ENCODE results near the gene TEX264. TPM values are rescaled to one million over a fixed set of nuclear protein-coding genes. Genes with fewer than 3 reads are reported as not detected.

TEX264 gene
- total RNA-seq, 1 donor: 56.1 TPM

DNA sequence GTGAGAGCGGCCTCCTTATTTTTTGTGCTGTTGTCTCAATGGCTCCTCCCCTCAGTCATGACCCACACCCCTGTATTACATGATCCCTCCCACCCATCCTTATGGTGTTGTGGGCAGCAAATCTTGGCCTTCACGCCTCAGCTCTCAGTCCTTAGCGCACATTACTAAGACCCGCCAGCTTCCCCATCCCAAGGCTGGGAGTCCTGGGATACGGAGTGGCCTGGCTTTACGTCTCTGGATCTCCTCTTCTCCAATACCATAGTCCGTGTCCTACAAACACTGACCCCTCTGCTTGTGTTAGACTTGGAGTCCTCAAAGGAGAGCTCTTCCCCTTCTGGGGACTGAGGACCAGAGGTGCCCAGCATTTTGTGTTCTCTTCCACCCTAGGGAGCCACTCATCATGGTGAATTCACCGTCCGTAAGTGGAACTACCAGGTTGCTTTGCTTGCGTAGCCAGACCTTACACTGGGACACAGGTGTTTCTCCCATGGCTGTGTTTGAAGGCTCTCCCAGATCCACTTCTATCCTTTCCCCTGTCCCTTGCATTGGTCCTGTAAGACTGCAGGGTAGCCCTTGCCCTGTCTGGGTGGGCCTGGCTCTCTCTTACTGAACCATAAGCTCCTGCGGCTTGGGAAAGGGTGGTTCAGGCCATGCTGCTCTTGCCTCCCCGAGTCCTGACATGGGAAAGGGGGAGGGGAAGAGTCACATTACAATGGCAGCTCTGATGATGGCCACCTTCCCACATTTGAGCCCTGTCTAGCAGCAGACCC lies 49.4 kb downstream of the TEX264 start:
- H3K27ac ChIP-seq (ENCODE audit: low read depth, low read length): no peak overlapping the region
- H3K4me1 ChIP-seq (ENCODE audit: insufficient read depth, low read length): no peaks in the 10 kb centered on the region
- no peaks in the 10 kb centered on the region for H3K27me3 ChIP-seq (ENCODE audit: insufficient read depth, low read length)
- H3K4me2 ChIP-seq (ENCODE audit: insufficient read depth, low read length): no peak overlapping the region
- no peak for DNase-seq (ENCODE audit: insufficient read length, low spot score, missing footprints)
- no peaks in the 10 kb centered on the region for H3K36me3 ChIP-seq (ENCODE audit: insufficient read depth, low read length)
- H3K9me3 ChIP-seq (ENCODE audit: low read depth, low read length): no peaks in the 10 kb centered on the region
- no peak overlapping the region for H3K4me3 ChIP-seq (ENCODE audit: insufficient read depth, low read length)
- no peaks in the 10 kb centered on the region for H3K79me2 ChIP-seq (ENCODE audit: insufficient read depth, low read length)
- no peak overlapping the region for H2AFZ ChIP-seq (ENCODE audit: low read length)
- no peaks in the 10 kb centered on the region for H4K20me1 ChIP-seq (ENCODE audit: insufficient read depth, low read length)
- TF ChIP-seq, protein P1, sequence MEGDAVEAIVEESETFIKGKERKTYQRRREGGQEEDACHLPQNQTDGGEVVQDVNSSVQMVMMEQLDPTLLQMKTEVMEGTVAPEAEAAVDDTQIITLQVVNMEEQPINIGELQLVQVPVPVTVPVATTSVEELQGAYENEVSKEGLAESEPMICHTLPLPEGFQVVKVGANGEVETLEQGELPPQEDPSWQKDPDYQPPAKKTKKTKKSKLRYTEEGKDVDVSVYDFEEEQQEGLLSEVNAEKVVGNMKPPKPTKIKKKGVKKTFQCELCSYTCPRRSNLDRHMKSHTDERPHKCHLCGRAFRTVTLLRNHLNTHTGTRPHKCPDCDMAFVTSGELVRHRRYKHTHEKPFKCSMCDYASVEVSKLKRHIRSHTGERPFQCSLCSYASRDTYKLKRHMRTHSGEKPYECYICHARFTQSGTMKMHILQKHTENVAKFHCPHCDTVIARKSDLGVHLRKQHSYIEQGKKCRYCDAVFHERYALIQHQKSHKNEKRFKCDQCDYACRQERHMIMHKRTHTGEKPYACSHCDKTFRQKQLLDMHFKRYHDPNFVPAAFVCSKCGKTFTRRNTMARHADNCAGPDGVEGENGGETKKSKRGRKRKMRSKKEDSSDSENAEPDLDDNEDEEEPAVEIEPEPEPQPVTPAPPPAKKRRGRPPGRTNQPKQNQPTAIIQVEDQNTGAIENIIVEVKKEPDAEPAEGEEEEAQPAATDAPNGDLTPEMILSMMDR (IDR thresholded peaks at IDR 0.05; ENCODE audit: extremely low read depth, low read depth, low read length): no peak

DNA sequence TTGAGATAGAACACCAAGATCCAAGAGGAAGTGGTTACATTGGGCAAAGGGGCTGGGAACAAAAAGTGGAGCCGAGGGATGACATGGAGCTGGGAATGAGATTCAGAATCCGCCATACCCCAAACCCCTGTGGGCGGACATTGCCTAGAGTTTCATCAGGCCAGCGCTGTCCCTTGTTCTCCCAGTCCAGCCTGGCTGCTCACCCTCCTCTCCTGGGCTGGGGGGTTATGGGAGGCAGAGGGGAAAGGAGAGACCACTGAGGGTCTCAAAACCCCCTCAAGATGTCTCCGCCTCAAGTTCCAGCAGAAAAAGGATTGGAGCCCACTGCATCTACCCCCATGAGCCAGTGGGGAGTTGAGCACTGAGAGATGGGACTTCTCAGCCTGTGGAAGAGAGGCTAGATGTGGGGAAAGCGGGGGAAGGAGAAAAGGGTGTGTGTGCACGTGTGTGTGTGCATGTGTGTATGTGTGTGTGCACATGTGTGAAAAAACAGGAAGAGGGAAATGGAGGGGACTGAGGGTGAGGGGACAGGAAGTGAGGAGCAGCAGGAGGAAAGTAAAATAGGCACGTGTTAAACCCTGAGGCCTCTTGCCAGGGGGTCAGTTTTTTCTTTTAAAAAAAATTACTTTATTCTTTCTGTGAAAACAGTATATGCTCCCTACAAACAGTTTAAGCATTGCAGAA lies 50.2 kb downstream of the TEX264 start:
- Histone ChIP-seq H4K20me1 (ENCODE audit: insufficient read depth, low read length) (no peaks in the 10 kb centered on the region), H3K36me3 (ENCODE audit: insufficient read depth, low read length) (no peaks in the 10 kb centered on the region), H3K27ac (ENCODE audit: low read depth, low read length) (no peak overlapping the region), H3K4me2 (ENCODE audit: insufficient read depth, low read length) (no peak overlapping the region), H2AFZ (ENCODE audit: low read length) (no peak overlapping the region), H3K4me3 (ENCODE audit: insufficient read depth, low read length) (no peak overlapping the region), H3K79me2 (ENCODE audit: insufficient read depth, low read length) (no peaks in the 10 kb centered on the region), H3K9me3 (ENCODE audit: low read depth, low read length) (no peaks in the 10 kb centered on the region), H3K27me3 (ENCODE audit: insufficient read depth, low read length) (no peaks in the 10 kb centered on the region), H3K4me1 (ENCODE audit: insufficient read depth, low read length) (no peaks in the 10 kb centered on the region)
- DNase-seq (ENCODE audit: insufficient read length, low spot score, missing footprints): no peak
- TF ChIP-seq, protein P1 (IDR thresholded peaks at IDR 0.05; ENCODE audit: extremely low read depth, low read depth, low read length): no peak

DNA sequence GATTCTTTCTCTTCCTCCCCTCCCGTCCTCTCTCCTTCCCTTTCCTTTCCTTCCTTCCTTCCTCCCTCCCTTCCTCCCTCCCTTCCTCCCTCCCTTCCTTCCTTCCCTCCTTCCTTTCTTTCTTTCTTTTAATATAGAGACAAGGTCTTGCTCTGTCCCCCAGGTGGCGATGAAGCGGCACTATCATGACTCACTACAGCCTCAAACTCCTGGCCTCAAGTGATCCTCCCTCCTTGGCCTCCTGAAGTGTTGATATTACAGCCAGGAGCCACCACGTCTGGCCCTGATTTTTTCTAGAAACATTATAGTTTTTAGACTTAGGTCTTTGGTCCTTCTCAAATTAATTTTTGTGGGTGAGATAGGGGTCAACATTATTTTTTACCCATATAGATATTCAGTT lies 51.3 kb downstream of the TEX264 start:
- H3K4me3 ChIP-seq (ENCODE audit: insufficient read depth, low read length): no peak overlapping the region
- no peaks in the 10 kb centered on the region for H3K79me2 ChIP-seq (ENCODE audit: insufficient read depth, low read length)
- H3K27ac ChIP-seq (ENCODE audit: low read depth, low read length): no peak overlapping the region
- H3K36me3 ChIP-seq (ENCODE audit: insufficient read depth, low read length): no peaks in the 10 kb centered on the region
- no peak overlapping the region for H2AFZ ChIP-seq (ENCODE audit: low read length)
- DNase-seq (ENCODE audit: insufficient read length, low spot score, missing footprints): no peak
- TF ChIP-seq, protein P1 (IDR thresholded peaks at IDR 0.05; ENCODE audit: extremely low read depth, low read depth, low read length): no peak
- H3K9me3 ChIP-seq (ENCODE audit: low read depth, low read length): no peaks in the 10 kb centered on the region
- H3K27me3 ChIP-seq (ENCODE audit: insufficient read depth, low read length): no peaks in the 10 kb centered on the region
- no peaks in the 10 kb centered on the region for H4K20me1 ChIP-seq (ENCODE audit: insufficient read depth, low read length)
- H3K4me1 ChIP-seq (ENCODE audit: insufficient read depth, low read length): no peaks in the 10 kb centered on the region
- no peak overlapping the region for H3K4me2 ChIP-seq (ENCODE audit: insufficient read depth, low read length)

DNA sequence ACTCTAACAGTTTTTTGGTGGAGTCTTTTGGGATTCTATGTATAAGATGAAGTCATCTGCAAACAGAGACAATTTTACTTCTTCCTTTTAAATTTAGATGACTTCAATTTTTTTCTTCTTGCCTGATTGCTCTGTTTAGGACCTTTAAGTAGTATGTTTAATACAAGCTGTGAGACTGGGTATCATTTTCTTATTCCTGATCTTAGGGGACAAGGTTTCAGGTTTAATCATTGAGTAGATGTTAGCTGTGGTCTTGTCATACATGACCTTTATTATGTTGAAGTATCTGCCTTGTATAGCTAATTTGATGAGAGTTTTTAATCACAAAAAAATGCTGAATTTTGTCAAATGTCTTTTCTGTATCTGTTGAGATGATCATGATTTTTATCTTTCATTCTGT lies 56.4 kb downstream of the TEX264 start:
- H3K9me3 ChIP-seq (ENCODE audit: low read depth, low read length): no peaks in the 10 kb centered on the region
- H3K79me2 ChIP-seq (ENCODE audit: insufficient read depth, low read length): no peaks in the 10 kb centered on the region
- no peaks in the 10 kb centered on the region for H3K36me3 ChIP-seq (ENCODE audit: insufficient read depth, low read length)
- no peaks in the 10 kb centered on the region for H4K20me1 ChIP-seq (ENCODE audit: insufficient read depth, low read length)
- TF ChIP-seq, protein P1 (IDR thresholded peaks at IDR 0.05; ENCODE audit: extremely low read depth, low read depth, low read length): no peak
- no peak overlapping the region for H3K4me3 ChIP-seq (ENCODE audit: insufficient read depth, low read length)
- no peak overlapping the region for H2AFZ ChIP-seq (ENCODE audit: low read length)
- no peak overlapping the region for H3K4me2 ChIP-seq (ENCODE audit: insufficient read depth, low read length)
- no peaks in the 10 kb centered on the region for H3K4me1 ChIP-seq (ENCODE audit: insufficient read depth, low read length)
- H3K27me3 ChIP-seq (ENCODE audit: insufficient read depth, low read length): peaks cover 3% of the 10 kb centered on the region
- DNase-seq (ENCODE audit: insufficient read length, low spot score, missing footprints): no peak
- H3K27ac ChIP-seq (ENCODE audit: low read depth, low read length): no peak overlapping the region

Data from osteoblast (primary cell).